Measurements from ENCODE around the gene XPO4. TPM values are rescaled to one million over a fixed set of nuclear protein-coding genes. Genes with fewer than 3 reads are reported as not detected.

The XPO4 gene
- total RNA-seq, 1 donor from 2014 or later = 11.5 TPM

DNA sequence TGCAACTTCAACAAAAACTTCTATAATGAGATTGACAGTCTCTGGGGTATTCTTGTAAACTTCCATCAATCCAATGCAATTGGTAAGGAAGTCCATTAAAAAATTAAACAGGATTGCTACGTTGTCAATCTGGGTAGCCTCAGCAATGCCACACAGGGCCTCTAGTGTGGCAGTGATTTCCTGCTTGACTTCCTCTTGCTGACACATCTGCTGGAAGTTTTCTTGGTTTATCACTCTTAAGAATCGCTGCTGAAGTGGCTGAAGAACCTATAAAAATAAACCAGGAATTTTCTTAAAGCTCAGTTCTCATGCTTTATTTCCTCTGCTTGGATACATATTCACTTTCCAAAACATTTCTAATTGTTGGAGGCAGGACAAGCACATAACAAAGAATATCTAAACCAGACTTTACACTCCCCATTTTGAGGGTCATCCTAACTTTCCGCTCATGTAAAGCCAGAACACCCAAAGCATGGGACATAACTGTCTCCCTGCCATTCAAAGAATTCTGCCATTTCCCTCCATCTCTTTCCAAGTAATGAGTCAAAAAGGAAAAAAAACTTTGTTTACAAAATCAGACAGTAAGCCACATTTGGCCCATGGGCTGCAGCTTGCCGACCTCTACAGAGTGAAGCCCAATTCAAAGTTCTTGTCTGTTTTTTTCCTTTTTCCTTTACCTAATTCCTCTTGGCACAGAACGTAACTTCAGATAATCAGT, 105.6 kb downstream of the XPO4 start:
- Mint-ChIP-seq H3K9me3 (ENCODE audit: low read depth) (no peaks in the 10 kb centered on the region), H3K4me3 (ENCODE audit: unreplicated experiment) (no peak overlapping the region), H3K4me1 (ENCODE audit: low read depth) (peaks cover 12% of the 10 kb centered on the region), H3K27ac (ENCODE audit: unreplicated experiment) (peak overlapping the region; percentile 68), H3K27me3 (ENCODE audit: low read depth) (no peaks in the 10 kb centered on the region), H3K36me3 (ENCODE audit: low read depth) (peaks cover 12% of the 10 kb centered on the region)
- DNase-seq (ENCODE audit: low spot score) = no peak
- TF ChIP-seq, protein P1, sequence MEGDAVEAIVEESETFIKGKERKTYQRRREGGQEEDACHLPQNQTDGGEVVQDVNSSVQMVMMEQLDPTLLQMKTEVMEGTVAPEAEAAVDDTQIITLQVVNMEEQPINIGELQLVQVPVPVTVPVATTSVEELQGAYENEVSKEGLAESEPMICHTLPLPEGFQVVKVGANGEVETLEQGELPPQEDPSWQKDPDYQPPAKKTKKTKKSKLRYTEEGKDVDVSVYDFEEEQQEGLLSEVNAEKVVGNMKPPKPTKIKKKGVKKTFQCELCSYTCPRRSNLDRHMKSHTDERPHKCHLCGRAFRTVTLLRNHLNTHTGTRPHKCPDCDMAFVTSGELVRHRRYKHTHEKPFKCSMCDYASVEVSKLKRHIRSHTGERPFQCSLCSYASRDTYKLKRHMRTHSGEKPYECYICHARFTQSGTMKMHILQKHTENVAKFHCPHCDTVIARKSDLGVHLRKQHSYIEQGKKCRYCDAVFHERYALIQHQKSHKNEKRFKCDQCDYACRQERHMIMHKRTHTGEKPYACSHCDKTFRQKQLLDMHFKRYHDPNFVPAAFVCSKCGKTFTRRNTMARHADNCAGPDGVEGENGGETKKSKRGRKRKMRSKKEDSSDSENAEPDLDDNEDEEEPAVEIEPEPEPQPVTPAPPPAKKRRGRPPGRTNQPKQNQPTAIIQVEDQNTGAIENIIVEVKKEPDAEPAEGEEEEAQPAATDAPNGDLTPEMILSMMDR (IDR thresholded peaks at IDR 0.05) = no peak

DNA sequence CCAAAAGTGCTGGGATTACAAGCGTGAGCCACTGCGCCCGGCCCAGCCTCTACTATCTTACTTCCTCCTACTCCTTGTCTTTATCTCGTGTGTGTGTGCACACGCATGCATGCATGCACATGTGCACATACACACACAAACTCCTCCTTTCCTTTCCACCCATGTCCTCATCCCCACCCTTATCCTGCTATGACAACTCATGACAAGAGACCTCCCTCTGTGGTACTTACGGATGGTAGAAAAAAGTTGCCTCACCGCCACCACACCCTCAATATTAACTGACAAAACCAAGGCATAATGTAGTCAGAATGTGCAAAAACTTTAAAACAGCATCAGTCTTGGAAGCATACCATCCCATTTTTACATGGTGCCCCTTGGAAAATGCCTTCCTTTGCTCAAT, 112.9 kb downstream of the XPO4 start:
- Mint-ChIP-seq H3K36me3 (ENCODE audit: low read depth) (peaks cover 11% of the 10 kb centered on the region), H3K27me3 (ENCODE audit: low read depth) (no peaks in the 10 kb centered on the region), H3K27ac (ENCODE audit: unreplicated experiment) (no peak overlapping the region), H3K4me1 (ENCODE audit: low read depth) (peaks cover 12% of the 10 kb centered on the region), H3K4me3 (ENCODE audit: unreplicated experiment) (no peak overlapping the region), H3K9me3 (ENCODE audit: low read depth) (no peaks in the 10 kb centered on the region)
- TF ChIP-seq, protein P1 (IDR thresholded peaks at IDR 0.05) = no peak
- no peak for DNase-seq (ENCODE audit: low spot score)

DNA sequence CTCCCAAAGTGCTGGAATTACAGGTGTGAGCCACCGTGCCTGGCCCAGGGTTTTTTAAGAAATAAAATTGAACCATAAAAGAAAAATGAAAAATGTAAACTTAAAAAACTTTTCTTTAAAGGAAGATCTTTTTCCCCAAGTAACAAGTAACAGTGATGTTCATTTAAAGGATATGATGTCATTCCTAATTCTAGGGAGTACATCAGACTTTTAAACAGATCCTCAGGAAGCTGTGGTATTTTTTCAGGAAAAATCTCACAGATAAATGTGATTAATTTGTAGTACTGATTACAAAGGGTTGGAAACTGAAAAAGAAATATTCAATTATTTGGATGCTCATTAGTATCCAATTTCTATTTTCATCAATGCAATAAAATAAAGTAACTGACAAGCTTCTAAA, 114.2 kb downstream of the XPO4 start:
- peaks cover 12% of the 10 kb centered on the region for H3K4me1 Mint-ChIP-seq (ENCODE audit: low read depth)
- H3K36me3 Mint-ChIP-seq (ENCODE audit: low read depth) = peaks cover 18% of the 10 kb centered on the region
- TF ChIP-seq, protein P1 (IDR thresholded peaks at IDR 0.05) = no peak
- no peak overlapping the region for H3K27ac Mint-ChIP-seq (ENCODE audit: unreplicated experiment)
- DNase-seq (ENCODE audit: low spot score) = no peak
- H3K9me3 Mint-ChIP-seq (ENCODE audit: low read depth) = no peaks in the 10 kb centered on the region
- no peaks in the 10 kb centered on the region for H3K27me3 Mint-ChIP-seq (ENCODE audit: low read depth)
- H3K4me3 Mint-ChIP-seq (ENCODE audit: unreplicated experiment) = no peak overlapping the region

DNA sequence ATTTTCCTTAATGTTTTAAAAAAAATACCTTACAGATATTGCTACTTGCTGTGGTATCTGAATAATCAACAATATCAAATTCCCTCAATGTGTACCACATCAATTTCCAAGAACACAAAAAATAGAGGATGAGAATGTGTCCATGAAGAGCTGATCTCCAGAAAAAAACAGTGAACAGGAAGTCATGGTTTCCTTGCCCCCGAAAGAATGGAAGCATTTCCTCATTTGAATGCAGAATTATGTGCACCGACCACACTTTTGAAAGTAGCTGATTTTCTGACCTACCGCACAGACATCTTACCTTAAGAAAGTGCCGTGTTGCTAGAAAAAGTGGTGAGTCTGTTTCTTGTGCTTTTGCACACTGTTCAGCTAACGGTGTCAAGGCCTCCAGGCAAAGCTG, 115.4 kb downstream of the XPO4 start:
- DNase-seq (ENCODE audit: low spot score) = no peak
- no peak overlapping the region for H3K27ac Mint-ChIP-seq (ENCODE audit: unreplicated experiment)
- no peak overlapping the region for H3K4me3 Mint-ChIP-seq (ENCODE audit: unreplicated experiment)
- TF ChIP-seq, protein P1 (IDR thresholded peaks at IDR 0.05) = no peak
- peaks cover 21% of the 10 kb centered on the region for H3K36me3 Mint-ChIP-seq (ENCODE audit: low read depth)
- peaks cover 12% of the 10 kb centered on the region for H3K4me1 Mint-ChIP-seq (ENCODE audit: low read depth)
- no peaks in the 10 kb centered on the region for H3K9me3 Mint-ChIP-seq (ENCODE audit: low read depth)
- no peaks in the 10 kb centered on the region for H3K27me3 Mint-ChIP-seq (ENCODE audit: low read depth)

DNA sequence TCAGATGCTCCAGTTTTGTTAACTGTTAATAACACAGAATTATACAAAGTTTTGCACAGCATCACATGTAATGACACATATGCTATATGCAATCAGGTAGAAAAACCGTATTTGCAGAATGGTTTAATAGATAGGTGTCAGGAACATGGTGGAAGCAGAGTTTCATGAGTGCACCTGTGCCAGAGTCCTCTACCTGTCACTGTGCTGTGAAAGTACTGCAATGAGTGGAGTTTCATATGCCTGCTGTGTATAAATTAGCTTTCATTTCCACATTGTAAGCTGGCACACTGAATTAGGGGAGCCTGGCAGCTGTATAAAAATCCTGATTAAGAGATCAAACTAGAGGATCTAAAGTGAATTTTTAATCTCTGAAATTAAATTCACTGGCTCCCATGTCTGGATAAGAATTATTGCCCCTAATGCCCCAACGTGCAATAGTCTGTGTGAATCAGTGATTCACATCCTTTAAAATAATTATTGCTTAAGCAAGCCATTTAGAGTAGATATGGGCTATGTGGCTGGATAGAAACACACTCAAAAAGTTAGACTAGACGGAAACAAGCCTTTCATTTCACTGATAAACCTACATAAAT, 120.3 kb downstream of the XPO4 start:
- Mint-ChIP-seq H3K9me3 (ENCODE audit: low read depth) (no peaks in the 10 kb centered on the region), H3K4me3 (ENCODE audit: unreplicated experiment) (no peak overlapping the region), H3K36me3 (ENCODE audit: low read depth) (peaks cover 15% of the 10 kb centered on the region), H3K27ac (ENCODE audit: unreplicated experiment) (no peak overlapping the region), H3K27me3 (ENCODE audit: low read depth) (no peaks in the 10 kb centered on the region), H3K4me1 (ENCODE audit: low read depth) (no peaks in the 10 kb centered on the region)
- no peak for DNase-seq (ENCODE audit: low spot score)
- TF ChIP-seq, protein P1 (IDR thresholded peaks at IDR 0.05) = no peak

All from chondrocyte (in vitro differentiated cells).